Subcutaneous adipose tissue (tissue), 4 donors: ENCODE data around the gene THEM5. TPM values are rescaled to one million over a fixed set of nuclear protein-coding genes. Genes with fewer than 3 reads are reported as not detected.

Experiments
- CTCF ChIP-seq: fragments of 450-650 bp; IDR thresholded peaks from one replicate; pipeline ENCODE4 v1.5.1; 2016; ENCODE audit warnings: low read depth, mild to moderate bottlenecking, control low read depth, antibody characterized with exemption, moderate library complexity
- total RNA-seq, 4 donors: library from RNA; depleted of rRNA; stranded (reverse); fragments of >200 nt; gene quantifications; one replicate each; pipeline ENCODE4 v1.1.0, GENCODE V29; 2016

The THEM5 gene
- total RNA-seq, 4 donors from 2014 or later = not detected

DNA sequence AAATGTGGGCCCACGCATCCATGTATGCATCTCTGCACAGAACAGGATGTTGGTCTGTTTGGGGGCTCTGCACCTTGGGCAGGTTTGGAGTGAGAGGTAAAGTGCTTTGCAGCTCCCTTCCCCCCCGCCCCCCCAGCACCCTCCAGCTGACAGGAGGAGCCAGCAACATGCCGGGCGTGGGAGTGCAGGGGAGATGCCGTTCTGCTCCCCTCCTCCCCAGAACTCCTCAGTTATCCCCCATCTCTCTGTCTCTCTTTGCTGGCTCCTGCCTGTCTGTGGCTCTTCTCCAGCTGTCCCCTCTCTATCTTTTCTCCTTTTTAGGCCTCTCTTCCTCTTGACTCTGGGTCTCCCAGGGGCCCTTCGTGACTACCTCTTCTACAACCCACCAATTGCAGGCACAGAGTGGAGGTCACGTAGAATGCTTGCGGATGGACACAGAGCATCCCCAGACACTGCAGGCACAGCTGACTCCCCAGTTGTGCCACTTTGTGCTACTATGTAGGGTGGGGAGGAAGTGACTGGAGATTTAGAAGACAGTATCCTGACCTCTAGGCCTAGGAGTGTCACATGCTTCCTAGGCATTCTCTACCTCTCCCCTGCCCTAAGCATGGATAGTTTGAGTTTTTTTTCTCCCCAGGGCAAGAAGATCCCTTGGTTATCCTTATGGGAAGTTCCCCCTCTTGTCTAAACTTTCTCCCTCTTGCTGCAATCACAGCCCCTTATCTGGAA, 20.2 kb downstream of the THEM5 start:
- TF ChIP-seq CTCF = no peak

DNA sequence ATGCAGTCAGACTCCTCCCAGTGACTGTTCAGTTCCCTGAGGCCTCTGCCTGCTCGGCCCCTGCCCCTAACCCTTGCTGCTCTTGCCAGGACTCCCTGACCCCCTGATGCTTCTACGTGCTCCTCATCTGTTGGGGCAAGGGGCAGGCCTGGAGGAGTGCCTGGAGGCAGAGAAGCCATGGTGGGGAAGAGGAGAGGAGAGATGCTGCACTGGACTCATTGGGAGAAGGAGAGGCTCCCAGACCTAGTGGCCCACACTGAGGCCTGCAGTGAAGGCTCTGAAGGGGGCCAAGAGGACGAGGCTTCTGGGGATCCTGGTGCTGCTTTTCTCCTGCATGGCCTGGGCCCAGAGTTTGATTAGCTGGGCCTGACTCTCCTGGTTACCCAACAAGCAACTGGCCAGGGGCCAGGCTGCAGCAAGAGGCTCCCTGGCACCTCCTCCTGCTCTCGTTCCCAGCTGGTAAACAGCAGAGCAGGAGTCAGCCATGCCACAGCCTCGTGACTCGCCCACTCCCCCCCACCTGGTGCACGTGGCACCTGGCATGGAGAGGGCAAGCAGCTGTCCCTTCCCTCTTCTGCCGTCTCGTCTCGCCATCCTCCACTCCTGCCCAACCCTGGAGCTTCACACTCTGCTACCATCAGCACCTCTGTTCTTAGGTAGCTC, 21.1 kb downstream of the THEM5 start:
- no peak for TF ChIP-seq CTCF

DNA sequence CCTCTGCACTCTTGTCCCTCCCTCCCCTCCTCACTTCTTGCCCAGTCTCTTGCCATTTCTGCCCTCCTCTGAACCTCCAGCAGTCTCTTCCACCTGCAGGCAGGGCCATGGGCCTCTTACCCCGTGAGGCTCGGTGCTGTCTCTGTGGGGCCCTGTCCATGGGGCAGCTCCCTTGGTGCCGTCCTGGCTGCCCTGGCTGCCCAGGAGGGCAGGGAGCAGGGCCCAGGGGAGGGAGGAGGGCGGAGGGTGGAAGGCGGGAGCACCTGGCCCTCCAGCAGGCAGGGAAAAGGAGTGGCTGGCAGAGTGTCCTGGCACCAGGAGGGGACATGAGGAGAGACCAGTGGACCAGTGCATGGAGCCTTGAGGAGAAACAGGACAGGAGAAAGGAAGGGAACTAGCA, 21.9 kb downstream of the THEM5 start, which contains the start of gene RORC:
RORC (minus strand) TSS at position 198 of the 400 bp plus-strand sequence; CDS start at position 160, 38 bp downstream.
- TF ChIP-seq CTCF = no peak

DNA sequence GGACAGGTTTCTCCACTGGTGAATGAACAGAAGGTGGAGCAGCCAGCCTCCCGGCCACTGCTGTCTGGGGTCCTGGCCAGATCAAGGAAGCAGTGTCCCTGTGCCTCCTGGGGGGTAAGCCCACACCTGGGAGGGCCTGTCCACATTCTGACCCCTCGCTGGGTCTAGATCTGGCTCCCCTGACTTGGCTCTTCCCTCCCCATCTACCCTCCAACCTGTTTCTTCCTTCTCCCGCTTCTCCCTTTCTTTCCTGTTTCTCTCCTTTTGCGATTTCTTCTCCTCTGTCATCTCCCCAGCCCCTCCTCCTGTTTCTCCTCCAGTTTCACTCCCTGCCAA, 22.3 kb downstream of the THEM5 start:
- TF ChIP-seq CTCF = no peak

GRCh38 chr1:151830055-151830454, 23.5 kb downstream of the THEM5 start:
- TF ChIP-seq CTCF = no peak

DNA sequence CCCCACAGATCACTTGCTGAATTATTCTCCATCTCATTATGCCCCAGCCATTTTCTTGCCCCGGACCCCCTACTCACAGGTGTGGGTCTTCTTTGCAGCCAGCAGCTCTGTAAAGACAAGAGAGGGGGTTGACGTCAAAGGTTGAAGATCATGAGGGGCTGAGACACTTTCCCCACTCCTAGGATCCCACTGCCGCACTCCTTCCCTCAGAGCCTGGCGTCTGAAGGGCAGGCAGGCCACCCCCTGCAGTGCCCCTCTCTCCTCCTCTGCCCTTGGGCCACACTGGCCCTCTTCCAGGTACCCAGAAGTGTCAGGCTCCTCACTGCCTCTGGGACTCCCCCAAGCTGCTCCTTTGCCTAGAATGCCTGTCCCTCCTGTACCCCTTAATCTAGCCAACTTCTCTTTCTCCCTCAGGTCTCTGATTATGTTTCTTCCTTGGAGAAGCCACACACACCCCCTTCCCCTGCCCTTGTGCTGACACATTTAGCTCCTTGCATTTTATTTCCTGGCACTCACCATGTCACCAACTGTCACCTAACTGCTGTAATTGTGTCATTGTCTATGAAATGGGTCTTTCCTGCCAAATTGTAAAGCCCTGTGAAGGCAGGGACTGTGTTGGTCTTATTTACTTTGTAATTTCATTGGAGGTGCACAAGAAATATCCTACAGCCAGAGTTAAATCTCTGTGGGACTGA, 24.0 kb downstream of the THEM5 start:
- no peak for TF ChIP-seq CTCF

DNA sequence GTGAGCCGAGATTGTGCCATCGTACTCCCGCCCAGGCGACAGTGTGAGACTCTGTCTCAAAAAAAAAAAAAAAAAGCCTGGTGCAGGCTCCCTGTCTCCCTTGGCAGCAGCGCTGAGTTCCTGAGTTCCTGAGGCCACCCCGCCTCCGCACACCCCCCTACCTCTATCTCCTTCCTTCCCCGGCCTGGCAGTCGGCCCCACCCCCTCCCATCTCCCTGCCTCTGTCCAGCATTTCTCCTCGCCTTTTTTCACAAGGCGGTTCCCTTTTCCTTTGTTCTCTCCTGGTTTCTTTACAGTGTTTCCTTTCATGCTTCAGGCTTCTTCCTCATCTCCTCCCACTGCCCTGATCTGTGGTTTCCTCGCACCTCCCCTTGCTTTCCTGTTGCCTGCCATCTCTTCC, 24.6 kb downstream of the THEM5 start:
- no peak for TF ChIP-seq CTCF
